Keratinocyte (primary cell): ENCODE measurements around the gene MYH10. TPM values are rescaled to one million over a fixed set of nuclear protein-coding genes. Genes with fewer than 3 reads are reported as not detected.

ENCODE experiments used
- DNase-seq: peaks from one replicate; pipeline ENCODE4 v3.0.0-alpha.2; 2011; ENCODE audit warnings: low read depth, missing footprints, low spot score
- FAIRE-seq: peaks from 2 replicates; lab custom pipeline; 2011; peaks lifted over from hg19 to GRCh38; lab: Jason Lieb, UNC
- H2AFZ ChIP-seq: 2 replicates; pipeline ENCODE4 v1.6.0; 2012; ENCODE audit warnings: low read length, control low read depth, inconsistent platforms; ENCODE audit not compliant: control insufficient read depth
- H3K27ac ChIP-seq: 2 replicates; pipeline ENCODE4 v1.5.1; 2011; ENCODE audit warnings: low read length; ENCODE audit not compliant: control insufficient read depth, insufficient read depth
- H3K27me3 ChIP-seq: 3 replicates; pipeline ENCODE4 v1.6.0; 2011; ENCODE audit warnings: low read length; ENCODE audit not compliant: control insufficient read depth, insufficient read depth; ENCODE audit errors: extremely low read depth
- H3K36me3 ChIP-seq, 2 experiments: 2 replicates in 1 of 2; 3 replicates in 1 of 2; pipeline ENCODE4 v1.5.1; 2011; ENCODE audit warnings: low read length in 2 of 2, mild to moderate bottlenecking in 1 of 2; ENCODE audit not compliant: control insufficient read depth in 2 of 2, insufficient read depth in 2 of 2; ENCODE audit errors: extremely low read depth in 1 of 2
- H3K4me1 ChIP-seq: 3 replicates; pipeline ENCODE4 v1.5.1; 2011; ENCODE audit warnings: low read length; ENCODE audit not compliant: control insufficient read depth, insufficient read depth; ENCODE audit errors: extremely low read depth
- H3K4me2 ChIP-seq: 3 replicates; pipeline ENCODE4 v1.6.0; 2011; ENCODE audit warnings: low read depth, low read length; ENCODE audit not compliant: control insufficient read depth, insufficient read depth; ENCODE audit errors: extremely low read depth
- H3K4me3 ChIP-seq, 3 experiments: fragments of 200-600 bp in 1 of 3; sonication (generic) in 1 of 3; 2 replicates in 2 of 3; 3 replicates in 1 of 3; pipeline ENCODE4 v1.5.1; 2011 to 2016; ENCODE audit warnings: low read length in 3 of 3, mild to moderate bottlenecking in 3 of 3, control low read depth in 2 of 3, inconsistent platforms in 1 of 3, low read depth in 1 of 3, mixed read lengths in 1 of 3, mixed run types in 1 of 3, moderate library complexity in 1 of 3; ENCODE audit not compliant: control insufficient read depth in 2 of 3, insufficient read depth in 2 of 3; ENCODE audit errors: extremely low read depth in 1 of 3
- H3K79me2 ChIP-seq: 2 replicates; pipeline ENCODE4 v1.6.0; 2012; ENCODE audit warnings: low read length; ENCODE audit not compliant: control insufficient read depth, insufficient read depth
- H3K9ac ChIP-seq: 3 replicates; pipeline ENCODE4 v1.6.0; 2011; ENCODE audit warnings: low read length; ENCODE audit not compliant: control insufficient read depth, insufficient read depth; ENCODE audit errors: extremely low read depth
- H3K9me1 ChIP-seq: 3 replicates; pipeline ENCODE4 v1.6.0; 2011; ENCODE audit warnings: low read length; ENCODE audit not compliant: control insufficient read depth, insufficient read depth; ENCODE audit errors: extremely low read depth
- H3K9me3 ChIP-seq: 2 replicates; pipeline ENCODE4 v1.5.1; 2012; ENCODE audit warnings: low read depth, low read length; ENCODE audit not compliant: control insufficient read depth
- H4K20me1 ChIP-seq: 3 replicates; pipeline ENCODE4 v1.6.0; 2011; ENCODE audit warnings: low read length; ENCODE audit not compliant: control insufficient read depth, insufficient read depth; ENCODE audit errors: extremely low read depth
- EZH2 ChIP-seq: IDR thresholded peaks from one replicate; pipeline ENCODE4 v1.6.1; 2012; ENCODE audit warnings: inconsistent platforms, mild to moderate bottlenecking, low read length, moderate library complexity
- dilution Hi-C: fragments of 300-500 bp; cut with MboI; formaldehyde crosslinking; loops from one replicate; pipeline ENCODE4 v1.7.0; 2020; ENCODE audit warnings: low sequenced_read_pairs; ENCODE audit not compliant: extremely low pct_ligation_motif_present
- polyA plus RNA-seq, 5 experiments: library from polyadenylated mRNA; depleted of rRNA in 3 of 5; stranded (reverse) in 3 of 5; stranded (forward) in 1 of 5; unstranded in 1 of 5; fragments of >200 nt; gene quantifications; 1 replicate in 1 of 5; 2 replicates in 3 of 5; 3 replicates in 1 of 5; pipeline versions ENCODE4 v1.2.1 to v1.2.3, GENCODE V29; 2011 to 2012; ENCODE audit warnings: missing spikeins in 2 of 5, low read depth in 1 of 5, low replicate concordance in 1 of 5
- TF ChIP-seq, protein P1 (sequence below), 3 experiments: IDR thresholded peaks in 1 of 3; conservative IDR thresholded peaks in 1 of 3; optimal IDR thresholded peaks in 1 of 3; 2 replicates in 2 of 3; 3 replicates in 1 of 3; pipeline versions ENCODE3 to v1.5.1; 2011; ENCODE audit warnings: low read length in 3 of 3, mild to moderate bottlenecking in 3 of 3, moderate library complexity in 2 of 3, control low read depth in 1 of 3, inconsistent platforms in 1 of 3; ENCODE audit not compliant: insufficient read depth in 2 of 3; ENCODE audit errors: extremely low read depth in 1 of 3

The MYH10 gene
- polyA plus RNA-seq, 1 donor (not counting 4 experiments of a cell fraction or from before 2014, with no cell fraction given), result 21.2 TPM

DNA sequence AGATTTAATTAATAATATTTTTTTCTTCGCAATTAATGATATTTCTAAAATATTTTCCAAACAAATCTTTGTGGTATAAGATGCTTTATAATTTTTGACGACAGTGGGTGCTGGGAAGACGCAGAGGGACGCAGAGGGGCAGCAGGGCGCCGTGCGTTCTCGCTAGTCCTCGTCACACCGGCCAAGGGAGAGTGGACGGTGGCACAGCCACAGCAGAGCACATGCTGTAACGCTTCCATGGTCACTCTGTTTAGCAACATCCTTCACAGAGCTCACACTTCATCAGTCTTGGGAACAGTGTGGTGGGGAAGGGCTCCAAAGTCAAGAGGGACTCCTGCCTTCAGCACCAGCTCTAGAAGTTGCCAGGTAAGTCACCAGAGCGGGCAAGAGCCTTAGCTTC, 134.4 kb downstream of the MYH10 start:
- DNase-seq (no peak), FAIRE-seq (no peak)
- Histone ChIP-seq H4K20me1 (no peaks in the 10 kb centered on the region), H3K9ac (no peak overlapping the region), H2AFZ (no peak overlapping the region), H3K36me3 (peaks cover 21 to 25% of the 10 kb centered on the region in 2 experiments), H3K4me1 (no peaks in the 10 kb centered on the region), H3K4me3 (no peak overlapping the region), H3K9me3 (no peaks in the 10 kb centered on the region), H3K9me1 (no peaks in the 10 kb centered on the region), H3K4me2 (no peak overlapping the region), H3K79me2 (no peaks in the 10 kb centered on the region), H3K27me3 (no peaks in the 10 kb centered on the region), H3K27ac (no peak overlapping the region)
- TF ChIP-seq, protein P1, sequence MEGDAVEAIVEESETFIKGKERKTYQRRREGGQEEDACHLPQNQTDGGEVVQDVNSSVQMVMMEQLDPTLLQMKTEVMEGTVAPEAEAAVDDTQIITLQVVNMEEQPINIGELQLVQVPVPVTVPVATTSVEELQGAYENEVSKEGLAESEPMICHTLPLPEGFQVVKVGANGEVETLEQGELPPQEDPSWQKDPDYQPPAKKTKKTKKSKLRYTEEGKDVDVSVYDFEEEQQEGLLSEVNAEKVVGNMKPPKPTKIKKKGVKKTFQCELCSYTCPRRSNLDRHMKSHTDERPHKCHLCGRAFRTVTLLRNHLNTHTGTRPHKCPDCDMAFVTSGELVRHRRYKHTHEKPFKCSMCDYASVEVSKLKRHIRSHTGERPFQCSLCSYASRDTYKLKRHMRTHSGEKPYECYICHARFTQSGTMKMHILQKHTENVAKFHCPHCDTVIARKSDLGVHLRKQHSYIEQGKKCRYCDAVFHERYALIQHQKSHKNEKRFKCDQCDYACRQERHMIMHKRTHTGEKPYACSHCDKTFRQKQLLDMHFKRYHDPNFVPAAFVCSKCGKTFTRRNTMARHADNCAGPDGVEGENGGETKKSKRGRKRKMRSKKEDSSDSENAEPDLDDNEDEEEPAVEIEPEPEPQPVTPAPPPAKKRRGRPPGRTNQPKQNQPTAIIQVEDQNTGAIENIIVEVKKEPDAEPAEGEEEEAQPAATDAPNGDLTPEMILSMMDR (optimal IDR thresholded peaks at IDR 0.05 in 1 of 3, IDR thresholded peaks at IDR 0.05 in 1 of 3, conservative IDR thresholded peaks at IDR 0.05 in 1 of 3; ENCODE audit: extremely low read depth in 1 of 3, insufficient read depth in 2 of 3, low read length in 3 of 3), result no peak
- TF ChIP-seq EZH2, result no peak
- dilution Hi-C loops, result no loop called here

DNA sequence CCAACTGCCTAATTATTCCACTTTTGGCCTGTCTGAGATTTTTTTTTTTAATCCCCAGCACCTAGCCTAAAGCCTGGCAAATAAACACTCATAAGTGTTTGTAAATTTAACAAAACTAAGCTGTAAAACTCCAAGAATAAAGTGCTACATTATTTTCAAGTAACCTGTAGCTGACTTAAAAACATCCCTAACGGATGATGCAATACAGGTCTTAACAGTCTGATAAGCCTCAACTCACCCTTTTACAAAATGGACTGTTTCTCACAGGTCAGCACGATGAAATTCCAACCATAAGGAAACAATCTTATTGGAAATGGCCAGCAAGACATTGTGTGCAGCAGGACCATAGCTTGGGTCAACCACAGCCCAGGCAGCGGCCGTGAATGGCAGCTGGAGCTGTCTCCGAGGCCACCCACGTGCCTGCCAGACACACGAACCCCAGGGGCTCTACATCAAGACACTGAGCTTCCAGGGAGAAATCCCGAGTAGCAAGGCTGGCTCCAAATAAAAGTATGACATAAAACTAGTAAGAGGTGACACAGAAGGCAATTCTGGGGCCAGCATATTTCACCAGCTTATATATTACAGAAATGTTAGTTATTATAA, 135.9 kb downstream of the MYH10 start:
- Histone ChIP-seq H3K36me3 (peaks cover 13 to 14% of the 10 kb centered on the region in 2 experiments), H3K79me2 (no peaks in the 10 kb centered on the region), H3K27me3 (no peaks in the 10 kb centered on the region), H3K4me2 (no peak overlapping the region), H4K20me1 (no peaks in the 10 kb centered on the region), H3K4me3 (no peak overlapping the region), H3K4me1 (no peaks in the 10 kb centered on the region), H3K9ac (no peak overlapping the region), H3K9me1 (no peaks in the 10 kb centered on the region), H2AFZ (no peak overlapping the region), H3K9me3 (no peaks in the 10 kb centered on the region), H3K27ac (no peak overlapping the region)
- no peak for TF ChIP-seq EZH2
- TF ChIP-seq, protein P1 (optimal IDR thresholded peaks at IDR 0.05 in 1 of 3, IDR thresholded peaks at IDR 0.05 in 1 of 3, conservative IDR thresholded peaks at IDR 0.05 in 1 of 3; ENCODE audit: extremely low read depth in 1 of 3, insufficient read depth in 2 of 3, low read length in 3 of 3), result no peak
- dilution Hi-C loops, result no loop called here
- DNase-seq (no peak), FAIRE-seq (no peak)
